Left lung (tissue), 10 donors: Measurements from ENCODE around the gene MSRB2. TPM values are rescaled to one million over a fixed set of nuclear protein-coding genes. Genes with fewer than 3 reads are reported as not detected.

ENCODE experiments used
- ATAC-seq: fragments of 200-7000 bp; cut with Tn5 transposase; one replicate; pipeline ENCODE4 v1.9.1; 2020; ENCODE audit warnings: moderate library complexity
- DNase-seq, 4 donors: peaks; one replicate each; pipeline ENCODE4 v3.0.0-alpha.2; 2013 to 2020
- H3K27ac ChIP-seq, 2 donors: fragments of 200-600 bp; sonication (generic) in 1 of 2; one replicate each; pipeline versions ENCODE4 v1.5.0 to v1.8.0; 2020 to 2021
- H3K27me3 ChIP-seq, 2 donors: fragments of 200-600 bp; sonication (generic) in 1 of 2; one replicate each; pipeline versions ENCODE4 v1.5.0 to v1.8.0; 2020 to 2021
- H3K36me3 ChIP-seq, 2 donors: fragments of 200-600 bp; sonication (generic) in 1 of 2; one replicate each; pipeline versions ENCODE4 v1.5.0 to v1.8.0; 2020 to 2021
- H3K4me1 ChIP-seq, 2 donors: fragments of 200-600 bp; one replicate each; pipeline ENCODE4 v1.8.0; 2021
- H3K4me3 ChIP-seq, 2 donors: fragments of 200-600 bp; sonication (generic) in 1 of 2; one replicate each; pipeline versions ENCODE4 v1.5.0 to v1.8.0; 2020 to 2021; ENCODE audit warnings: mild to moderate bottlenecking in 1 of 2
- H3K9me3 ChIP-seq, 2 donors: fragments of 200-600 bp; sonication (generic) in 1 of 2; one replicate each; pipeline versions ENCODE4 v1.5.0 to v1.8.0; 2020 to 2021
- CTCF ChIP-seq, 2 donors: fragments of 200-600 bp; sonication (generic) in 1 of 2; IDR thresholded peaks; one replicate each; pipeline versions ENCODE4 v1.5.0 to v1.8.0; 2021; ENCODE audit warnings: antibody characterized with exemption in 2 of 2
- intact Hi-C, 2 donors: fragments of 100-400 bp; cut with DNase I; formaldehyde crosslinking; loops; one replicate each; pipeline versions ENCODE4 v1.11.2 to v1.14.2; 2022
- polyA plus RNA-seq, 6 donors: library from polyadenylated mRNA; unstranded; fragments of 120-200 nt; gene quantifications; one replicate each; pipeline ENCODE4 v1.2.1, GENCODE V29; 2013; ENCODE audit not compliant: insufficient read length in 6 of 6
- total RNA-seq, 2 donors: library from RNA; stranded (reverse); fragmentation: NEBNext Ultra II Directional; extraction: Animal tissue kit (Norgen Biotek cat#: 25700); gene quantifications; one replicate each; pipeline ENCODE4 v1.2.1, GENCODE V29; 2021
- donor health status: DM: no; HTN: yes; CAD: no.
- donor health status: DM: no; HTN: no; CAD: no.

The MSRB2 gene
- total and polyA plus RNA-seq, 8 donors: 28.0 to 41.0 (median 38.0) TPM

GRCh38 chr10:23080262-23080661 is 15.1 kb upstream of the MSRB2 start:
- Histone ChIP-seq H3K27ac (no peak overlapping the region), H3K36me3 (no peaks in the 10 kb centered on the region), H3K4me1 (no peaks in the 10 kb centered on the region), H3K4me3 (no peak overlapping the region), H3K9me3 (no peaks in the 10 kb centered on the region), H3K27me3 (peaks cover 6 to 41% of the 10 kb centered on the region in 2 donors)
- intact Hi-C loops: no loop called here
- DNase-seq (no peak), ATAC-seq (no peak)
- TF ChIP-seq CTCF (IDR thresholded peaks at IDR 0.05): no peak

GRCh38 chr10:23081221-23081750 is 14.1 kb upstream of the MSRB2 start:
- ATAC-seq (peak; percentile 33), DNase-seq (no peak)
- H3K4me1 ChIP-seq: no peaks in the 10 kb centered on the region
- intact Hi-C loops: no loop called here
- TF ChIP-seq CTCF (IDR thresholded peaks at IDR 0.05): no peak
- no peaks in the 10 kb centered on the region for H3K9me3 ChIP-seq
- no peaks in the 10 kb centered on the region for H3K36me3 ChIP-seq
- H3K4me3 ChIP-seq: no peak overlapping the region
- H3K27ac ChIP-seq: no peak overlapping the region
- peaks cover 6 to 41% of the 10 kb centered on the region in 2 donors for H3K27me3 ChIP-seq

- no peaks in the 10 kb centered on the region for H3K36me3 ChIP-seq
- ATAC-seq (no peak), DNase-seq (no peak)
- peaks cover 6 to 35% of the 10 kb centered on the region in 2 donors for H3K27me3 ChIP-seq
- intact Hi-C loops: no loop called here
- H3K9me3 ChIP-seq: no peaks in the 10 kb centered on the region
- no peak for TF ChIP-seq CTCF (IDR thresholded peaks at IDR 0.05)
- no peak overlapping the region for H3K27ac ChIP-seq
- no peak overlapping the region for H3K4me3 ChIP-seq
- H3K4me1 ChIP-seq: no peaks in the 10 kb centered on the region
Observed at GRCh38 chr10:23081891-23082290, 13.5 kb upstream of the MSRB2 start.

- no peaks in the 10 kb centered on the region for H3K27me3 ChIP-seq
- TF ChIP-seq CTCF (IDR thresholded peaks at IDR 0.05): no peak
- intact Hi-C loops: no loop called here
- no peak for ATAC-seq
- no peak overlapping the region for H3K27ac ChIP-seq
- H3K4me3 ChIP-seq: no peak overlapping the region
- no peak for DNase-seq
- H3K4me1 ChIP-seq: no peaks in the 10 kb centered on the region
- no peaks in the 10 kb centered on the region for H3K36me3 ChIP-seq
- H3K9me3 ChIP-seq: no peaks in the 10 kb centered on the region
Observed at GRCh38 chr10:23088609-23089008, 6.8 kb upstream of the MSRB2 start.

- intact Hi-C loops: no loop called here
- ATAC-seq (no peak), DNase-seq (no peak)
- Histone ChIP-seq H3K4me3 (peak overlapping the region in 1 of 2 donors; percentile 67), H3K27ac (peak overlapping the region in 1 of 2 donors; percentile 92), H3K27me3 (no peaks in the 10 kb centered on the region), H3K9me3 (no peaks in the 10 kb centered on the region), H3K4me1 (peaks cover 0 to 20% of the 10 kb centered on the region in 2 donors), H3K36me3 (no peaks in the 10 kb centered on the region)
- TF ChIP-seq CTCF (IDR thresholded peaks at IDR 0.05): no peak
Observed at GRCh38 chr10:23094786-23095403, 484 bp upstream of the MSRB2 start.
